HepG2 (cell line): ENCODE results near the gene FURIN. TPM values are rescaled to one million over a fixed set of nuclear protein-coding genes. Genes with fewer than 3 reads are reported as not detected.

Experiments used
- CEBPG ChIP-seq: IDR thresholded peaks from 2 replicates; pipeline ENCODE4 v1.6.1; 2016
- CHD2 ChIP-seq: IDR thresholded peaks from 2 replicates; pipeline ENCODE4 v1.6.1; 2011; ENCODE audit warnings: low read depth, low read length, improper control_type of control experiment
- DZIP1 ChIP-seq: sonication (generic); formaldehyde crosslinking; IDR thresholded peaks from 2 replicates; pipeline ENCODE4 v1.5.0; 2020; ENCODE audit warnings: mild to moderate bottlenecking, missing genetic modification reagents
- EEA1 ChIP-seq: sonication (generic); formaldehyde crosslinking; IDR thresholded peaks from 2 replicates; pipeline ENCODE4 v1.5.1; 2020; ENCODE audit warnings: mild to moderate bottlenecking, missing genetic modification reagents, borderline replicate concordance
- GFI1 ChIP-seq: sonication (generic); formaldehyde crosslinking; IDR thresholded peaks from 2 replicates; pipeline ENCODE4 v1.5.0; 2020; ENCODE audit warnings: missing genetic modification reagents, mild to moderate bottlenecking, borderline replicate concordance
- KAT7 ChIP-seq: IDR thresholded peaks from 2 replicates; pipeline ENCODE4 v1.6.1; 2018; ENCODE audit warnings: borderline replicate concordance, missing compliant biosample characterization
- KDM5A ChIP-seq: fragments of 200-600 bp; sonication (generic); IDR thresholded peaks from 2 replicates; pipeline ENCODE4 v1.7.0; 2018; ENCODE audit warnings: antibody characterized with exemption, mild to moderate bottlenecking, low read length, borderline replicate concordance
- MAFG ChIP-seq: sonication (generic); formaldehyde crosslinking; IDR thresholded peaks from 2 replicates; pipeline ENCODE4 v1.5.1; 2020; ENCODE audit warnings: mild to moderate bottlenecking, missing genetic modification reagents
- MED8 ChIP-seq: sonication (generic); formaldehyde crosslinking; IDR thresholded peaks from 2 replicates; pipeline ENCODE4 v1.8.1; 2023; ENCODE audit warnings: mild to moderate bottlenecking, missing genetic modification reagents; ENCODE audit not compliant: insufficient replicate concordance
- MXD3 ChIP-seq: IDR thresholded peaks from 2 replicates; pipeline ENCODE4 v1.6.1; 2016; ENCODE audit warnings: mild to moderate bottlenecking, missing biosample characterization, missing genetic modification reagents
- NFE2L2 ChIP-seq: fragments of 150-350 bp; IDR thresholded peaks from 2 replicates; pipeline ENCODE4 v1.6.1; 2014; ENCODE audit warnings: low read length
- PBX2 ChIP-seq: IDR thresholded peaks from 2 replicates; pipeline ENCODE4 v1.6.1; 2016; ENCODE audit warnings: control low read depth
- RFXAP ChIP-seq: sonication (generic); formaldehyde crosslinking; IDR thresholded peaks from 2 replicates; pipeline ENCODE4 v1.4.0; 2020; ENCODE audit warnings: missing genetic modification reagents, borderline replicate concordance
- SNAI1 ChIP-seq: sonication (generic); formaldehyde crosslinking; IDR thresholded peaks from 2 replicates; pipeline ENCODE4 v1.5.0; 2020; ENCODE audit warnings: mild to moderate bottlenecking, missing genetic modification reagents, borderline replicate concordance
- SOX5 ChIP-seq: IDR thresholded peaks from 2 replicates; pipeline ENCODE4 v1.6.1; 2016; ENCODE audit warnings: borderline replicate concordance
- SP140L ChIP-seq: sonication (generic); formaldehyde crosslinking; IDR thresholded peaks from 2 replicates; pipeline ENCODE4 v1.4.0; 2020; ENCODE audit warnings: missing genetic modification reagents, borderline replicate concordance
- SPEN ChIP-seq: sonication (generic); formaldehyde crosslinking; IDR thresholded peaks from 2 replicates; pipeline ENCODE4 v1.5.1; 2020; ENCODE audit warnings: low read depth, mild to moderate bottlenecking, missing genetic modification reagents
- TSC22D2 ChIP-seq: sonication (generic); formaldehyde crosslinking; IDR thresholded peaks from 2 replicates; pipeline ENCODE4 v1.5.1; 2020; ENCODE audit warnings: missing genetic modification reagents, mild to moderate bottlenecking, borderline replicate concordance
- ZFP90 ChIP-seq: sonication (generic); formaldehyde crosslinking; IDR thresholded peaks from 2 replicates; pipeline ENCODE4 v1.8.0; 2022; ENCODE audit warnings: missing genetic modification reagents, mild to moderate bottlenecking, inconsistent platforms, borderline replicate concordance
- ZNF652 ChIP-seq: IDR thresholded peaks from 2 replicates; pipeline ENCODE4 v1.6.1; 2016; ENCODE audit warnings: low read depth, borderline replicate concordance
- ZNF772 ChIP-seq: sonication (generic); formaldehyde crosslinking; IDR thresholded peaks from 2 replicates; pipeline ENCODE4 v1.5.0; 2020; ENCODE audit warnings: mild to moderate bottlenecking, missing genetic modification reagents
- polyA plus RNA-seq, 8 experiments: library from polyadenylated mRNA; depleted of rRNA in 3 of 8; stranded (reverse) in 7 of 8; unstranded in 1 of 8; fragments of >200 nt; fragmentation: Illumina TruSeq in 4 of 8; extraction: Trizol in 4 of 8; gene quantifications; 2 replicates each; pipeline versions ENCODE4 v1.2.1 to v1.2.3, GENCODE V29; 2011 to 2016; ENCODE audit warnings: low read depth in 4 of 8, missing spikeins in 1 of 8, mixed read lengths in 1 of 8; ENCODE audit not compliant: insufficient read depth in 1 of 8
- total RNA-seq, 5 experiments: library from RNA; depleted of rRNA; stranded (reverse); fragments of >200 nt; fragmentation: Illumina TruSeq; extraction: Trizol; gene quantifications; 2 replicates each; pipeline ENCODE4 v1.2.3, GENCODE V29; 2016; ENCODE audit warnings: low read depth in 1 of 5
- TF ChIP-seq, protein P1 (sequence below): sonication (generic); formaldehyde crosslinking; IDR thresholded peaks from 2 replicates; pipeline ENCODE4 v1.4.0; 2020; ENCODE audit warnings: missing genetic modification reagents, borderline replicate concordance

Gene FURIN
- total and polyA plus RNA-seq, 2 of the 13 experiments (the other 11 are each of a cell fraction or from before 2014, with no cell fraction given): 15.2 to 17.4 TPM

DNA sequence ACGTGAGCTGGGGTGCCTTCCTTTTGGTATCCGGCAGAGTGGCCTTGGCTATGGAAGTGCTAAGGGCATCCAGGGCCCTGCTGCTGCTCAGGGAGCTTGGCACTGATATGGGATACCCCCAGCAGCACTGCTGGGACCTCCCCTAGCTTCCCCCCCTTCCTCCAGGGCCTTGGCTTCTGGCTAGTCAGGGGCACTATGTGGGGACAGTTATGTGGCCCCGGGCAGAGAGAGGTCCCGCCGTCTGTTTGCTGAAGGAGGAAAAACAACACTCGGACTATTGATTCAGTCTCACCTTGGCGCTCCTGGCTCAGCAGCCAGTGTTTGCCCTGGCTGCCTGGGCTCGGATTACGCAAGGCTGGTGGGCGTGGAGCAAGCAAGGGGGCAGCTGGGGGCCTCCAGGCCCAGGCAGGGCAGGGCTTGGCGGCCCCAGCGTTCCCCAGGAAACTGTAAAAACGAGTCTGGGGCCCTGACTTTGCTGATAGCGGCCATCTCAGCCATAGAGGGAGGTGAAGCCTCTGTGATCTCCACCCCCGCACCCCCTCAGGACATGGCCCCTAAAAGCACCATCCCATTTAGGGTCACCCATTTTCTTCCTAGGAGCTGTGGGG is 5.7 kb downstream of the FURIN start (continued):
- TF ChIP-seq PBX2 (CRISPR knock-in tag) (no peak), SNAI1 (CRISPR knock-in tag) (peak; percentile 41; the same call in 1 of the 2 replicates), SOX5 (CRISPR knock-in tag) (peak; percentile 96), CEBPG (CRISPR knock-in tag) (peak; percentile 99), ZNF772 (CRISPR knock-in tag) (peak; percentile 72), ZFP90 (no peak), MED8 (CRISPR knock-in tag) (peak; percentile 76), SP140L (peak; percentile 83; the same call in 1 of the 2 replicates), RFXAP (peak; percentile 82; the same call in 1 of the 2 replicates), NFE2L2 (no peak), ZNF652 (peak; percentile 59; the same call in 1 of the 2 replicates), MXD3 (CRISPR knock-in tag) (peak; percentile 35; the same call in 1 of the 2 replicates), GFI1 (CRISPR knock-in tag) (peak; percentile 94), TSC22D2 (no peak; the same call in 1 of the 2 replicates), MAFG (CRISPR knock-in tag) (no peak), DZIP1 (CRISPR knock-in tag) (0 out of 2 replicates have a peak, but pooled peaks have one; percentile 42), KDM5A (no peak), EEA1 (CRISPR knock-in tag) (no peak), CHD2 (no peak), SPEN (CRISPR knock-in tag) (peak; percentile 93), KAT7 (peak; percentile 90)
- TF ChIP-seq, protein P1, sequence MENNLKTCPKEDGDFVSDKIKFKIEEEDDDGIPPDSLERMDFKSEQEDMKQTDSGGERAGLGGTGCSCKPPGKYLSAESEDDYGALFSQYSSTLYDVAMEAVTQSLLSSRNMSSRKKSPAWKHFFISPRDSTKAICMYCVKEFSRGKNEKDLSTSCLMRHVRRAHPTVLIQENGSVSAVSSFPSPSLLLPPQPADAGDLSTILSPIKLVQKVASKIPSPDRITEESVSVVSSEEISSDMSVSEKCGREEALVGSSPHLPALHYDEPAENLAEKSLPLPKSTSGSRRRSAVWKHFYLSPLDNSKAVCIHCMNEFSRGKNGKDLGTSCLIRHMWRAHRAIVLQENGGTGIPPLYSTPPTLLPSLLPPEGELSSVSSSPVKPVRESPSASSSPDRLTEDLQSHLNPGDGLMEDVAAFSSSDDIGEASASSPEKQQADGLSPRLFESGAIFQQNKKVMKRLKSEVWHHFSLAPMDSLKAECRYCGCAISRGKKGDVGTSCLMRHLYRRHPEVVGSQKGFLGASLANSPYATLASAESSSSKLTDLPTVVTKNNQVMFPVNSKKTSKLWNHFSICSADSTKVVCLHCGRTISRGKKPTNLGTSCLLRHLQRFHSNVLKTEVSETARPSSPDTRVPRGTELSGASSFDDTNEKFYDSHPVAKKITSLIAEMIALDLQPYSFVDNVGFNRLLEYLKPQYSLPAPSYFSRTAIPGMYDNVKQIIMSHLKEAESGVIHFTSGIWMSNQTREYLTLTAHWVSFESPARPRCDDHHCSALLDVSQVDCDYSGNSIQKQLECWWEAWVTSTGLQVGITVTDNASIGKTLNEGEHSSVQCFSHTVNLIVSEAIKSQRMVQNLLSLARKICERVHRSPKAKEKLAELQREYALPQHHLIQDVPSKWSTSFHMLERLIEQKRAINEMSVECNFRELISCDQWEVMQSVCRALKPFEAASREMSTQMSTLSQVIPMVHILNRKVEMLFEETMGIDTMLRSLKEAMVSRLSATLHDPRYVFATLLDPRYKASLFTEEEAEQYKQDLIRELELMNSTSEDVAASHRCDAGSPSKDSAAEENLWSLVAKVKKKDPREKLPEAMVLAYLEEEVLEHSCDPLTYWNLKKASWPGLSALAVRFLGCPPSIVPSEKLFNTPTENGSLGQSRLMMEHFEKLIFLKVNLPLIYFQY (CRISPR knock-in tag): no peak
